Measurements from ENCODE around the gene FRMD1. TPM values are rescaled to one million over a fixed set of nuclear protein-coding genes. Genes with fewer than 3 reads are reported as not detected.

Gene FRMD1
- total and polyA plus RNA-seq, 2 donors (not counting 3 experiments of a cell fraction or from before 2014, with no cell fraction given) = not detected

GRCh38 chr6:168038576-168039140 lies 40.4 kb downstream of the FRMD1 start:
- FAIRE-seq (no peak), DNase-seq (ENCODE audit: low read depth, low spot score) (no peak)
- intact Hi-C loops (cut with micrococcal nuclease) = loop anchor here (5.0 to 10.0 kb wide), 3 partner anchors 46 to 214 kb away; partner anchors contain the start of gene AFDN
- H3K9ac ChIP-seq (replicated peaks; ENCODE audit: extremely low read depth, insufficient read depth, low read length) = no peak overlapping the region
- no peak overlapping the region for H2AFZ ChIP-seq (ENCODE audit: low read depth, low read length)
- BruUV-seq (replicated peaks) = no TSS peak
- CTCF ChIA-PET = no interaction called here
- H4K20me1 ChIP-seq (replicated peaks; ENCODE audit: control insufficient read depth, extremely low read depth, insufficient read depth, low read length) = no peaks in the 10 kb centered on the region
- no peaks in the 10 kb centered on the region for H3K27me3 ChIP-seq (ENCODE audit: control insufficient read depth in 2 of 2, insufficient read depth in 2 of 2, low read length in 2 of 2)
- H3K4me2 ChIP-seq (ENCODE audit: insufficient read depth, low read length) = no peak overlapping the region
- dilution Hi-C loops (cut with MboI; ENCODE audit: extremely low pct_ligation_motif_present, low sequenced_read_pairs) = no loop called here
- H3K79me2 ChIP-seq (ENCODE audit: control insufficient read depth, insufficient read depth, low read length) = no peaks in the 10 kb centered on the region
- no peak overlapping the region for H3K27ac ChIP-seq (ENCODE audit: insufficient read depth, low read depth, low read length)
- H3K9me1 ChIP-seq (replicated peaks; ENCODE audit: control insufficient read depth, extremely low read depth, insufficient read depth, low read length) = no peaks in the 10 kb centered on the region
- H3K4me3 ChIP-seq (replicated peaks in 1 of 3; ENCODE audit: insufficient read depth in 1 of 3, low read depth in 1 of 3, low read length in 3 of 3) = no peak overlapping the region
- H3K36me3 ChIP-seq (ENCODE audit: control insufficient read depth in 2 of 2, extremely low read depth in 1 of 2, insufficient read depth in 2 of 2, low read length in 2 of 2) = no peaks in the 10 kb centered on the region
- POLR2A ChIA-PET = no interaction called here
- TF ChIP-seq FOS (IDR thresholded peaks at IDR 0.05; ENCODE audit: borderline replicate concordance, insufficient read depth, low read length) (no peak), EZH2 (IDR thresholded peaks at IDR 0.05; ENCODE audit: borderline replicate concordance, low read depth, low read length, severe bottlenecking) (no peak)
- peaks cover 2% of the 10 kb centered on the region for H3K9me3 ChIP-seq (replicated peaks; ENCODE audit: control insufficient read depth, insufficient read depth, low read length)
- peaks cover 11% of the 10 kb centered on the region for H3K4me1 ChIP-seq (ENCODE audit: control insufficient read depth, extremely low read depth, insufficient read depth, low read length)

- H3K9ac ChIP-seq (replicated peaks; ENCODE audit: extremely low read depth, insufficient read depth, low read length) = no peak overlapping the region
- no peaks in the 10 kb centered on the region for H4K20me1 ChIP-seq (replicated peaks; ENCODE audit: control insufficient read depth, extremely low read depth, insufficient read depth, low read length)
- H2AFZ ChIP-seq (ENCODE audit: low read depth, low read length) = no peak overlapping the region
- peaks cover 12% of the 10 kb centered on the region for H3K4me1 ChIP-seq (ENCODE audit: control insufficient read depth, extremely low read depth, insufficient read depth, low read length)
- no TSS peak for BruUV-seq (replicated peaks)
- DNase-seq (ENCODE audit: low read depth, low spot score) (no peak), FAIRE-seq (no peak)
- H3K79me2 ChIP-seq (ENCODE audit: control insufficient read depth, insufficient read depth, low read length) = no peaks in the 10 kb centered on the region
- intact Hi-C loops (cut with micrococcal nuclease) = loop anchor here (5.0 to 10.0 kb wide), 3 partner anchors 46 to 213 kb away; partner anchors contain the start of gene AFDN
- POLR2A ChIA-PET = no interaction called here
- no peak overlapping the region for H3K27ac ChIP-seq (ENCODE audit: insufficient read depth, low read depth, low read length)
- CTCF ChIA-PET = no interaction called here
- no peak overlapping the region for H3K4me2 ChIP-seq (ENCODE audit: insufficient read depth, low read length)
- H3K36me3 ChIP-seq (ENCODE audit: control insufficient read depth in 2 of 2, extremely low read depth in 1 of 2, insufficient read depth in 2 of 2, low read length in 2 of 2) = no peaks in the 10 kb centered on the region
- TF ChIP-seq EZH2 (IDR thresholded peaks at IDR 0.05; ENCODE audit: borderline replicate concordance, low read depth, low read length, severe bottlenecking) (no peak), FOS (IDR thresholded peaks at IDR 0.05; ENCODE audit: borderline replicate concordance, insufficient read depth, low read length) (no peak), POLR2AphosphoS5 (IDR thresholded peaks at IDR 0.05; ENCODE audit: insufficient read depth, low read depth, low read length) (no peak), GATA2 (IDR thresholded peaks at IDR 0.05; ENCODE audit: insufficient read depth, insufficient read length, low read depth, low read length) (no peak)
- peaks cover 2% of the 10 kb centered on the region for H3K9me3 ChIP-seq (replicated peaks; ENCODE audit: control insufficient read depth, insufficient read depth, low read length)
- H3K27me3 ChIP-seq (ENCODE audit: control insufficient read depth in 2 of 2, insufficient read depth in 2 of 2, low read length in 2 of 2) = no peaks in the 10 kb centered on the region
- dilution Hi-C loops (cut with MboI; ENCODE audit: extremely low pct_ligation_motif_present, low sequenced_read_pairs) = no loop called here
- H3K9me1 ChIP-seq (replicated peaks; ENCODE audit: control insufficient read depth, extremely low read depth, insufficient read depth, low read length) = no peaks in the 10 kb centered on the region
- no peak overlapping the region for H3K4me3 ChIP-seq (replicated peaks in 1 of 3; ENCODE audit: insufficient read depth in 1 of 3, low read depth in 1 of 3, low read length in 3 of 3)
Observed at GRCh38 chr6:168037856-168038255, 41.2 kb downstream of the FRMD1 start.
